ENCODE measurements around the gene HOXC5. TPM values are rescaled to one million over a fixed set of nuclear protein-coding genes. Genes with fewer than 3 reads are reported as not detected.

HOXC5 gene
- total RNA-seq, 1 experiment from 2014 or later = not detected

DNA sequence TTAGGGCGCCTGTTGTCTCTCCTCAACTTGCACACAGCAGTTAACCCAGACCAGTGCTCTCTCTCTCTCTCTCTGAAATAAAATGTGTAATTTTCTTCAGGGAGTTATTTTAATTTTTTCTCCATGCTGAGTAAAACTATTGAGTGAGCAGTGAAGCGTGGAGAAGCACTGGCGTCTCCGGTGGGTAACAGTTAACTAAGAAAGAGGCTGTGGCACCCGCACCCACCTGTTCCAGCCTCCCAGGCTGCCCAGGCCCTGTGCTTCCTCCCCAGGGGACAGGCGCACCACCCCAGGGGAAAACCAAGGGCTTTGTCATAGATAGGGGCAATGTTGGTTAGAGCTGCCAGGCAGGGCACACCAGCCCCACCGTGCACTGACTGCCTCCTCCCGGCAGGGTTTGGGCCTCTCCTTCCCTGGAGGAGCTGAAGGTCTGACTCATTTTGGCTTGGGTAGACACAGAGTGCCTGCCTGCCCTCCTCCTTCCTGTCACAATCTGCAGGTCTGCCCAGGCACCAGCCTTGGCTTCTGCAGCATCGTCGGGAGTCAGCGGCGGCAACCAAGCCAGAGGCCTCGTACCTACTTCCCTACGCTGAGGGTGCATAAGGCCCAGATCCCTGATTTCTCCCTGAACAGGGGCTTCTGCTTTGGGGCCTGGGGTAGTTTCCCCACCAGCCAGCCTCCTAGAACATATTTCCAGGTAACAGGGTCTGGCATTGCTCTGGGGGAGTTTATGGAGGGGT lies 3.9 kb downstream of the HOXC5 start:
- H2AK5ac ChIP-seq (ENCODE audit: insufficient read length, low read length) = no peak overlapping the region
- peaks cover 0 to 6% (median 0%) of the 10 kb centered on the region in 3 experiments; a peak in 2 of 7 replicates for H3K36me3 Mint-ChIP-seq (ENCODE audit: insufficient read depth in 1 of 3, low read depth in 3 of 3)
- H3K9ac ChIP-seq (ENCODE audit: extremely low read depth, insufficient read length, low read length) = no peak overlapping the region
- peaks cover 99% of the 10 kb centered on the region for H3K27me3 ChIP-seq (ENCODE audit: insufficient read depth, low read length)
- no peak overlapping the region for H4K91ac ChIP-seq (ENCODE audit: insufficient read length, low read depth, low read length)
- H3K14ac ChIP-seq (ENCODE audit: insufficient read depth, low read length) = no peak overlapping the region
- H2BK5ac ChIP-seq (ENCODE audit: insufficient read length, low read length) = no peak overlapping the region
- no peak overlapping the region for H2BK120ac ChIP-seq (ENCODE audit: low read depth, low read length, poor library complexity, severe bottlenecking)
- no peak overlapping the region for H2BK12ac ChIP-seq (ENCODE audit: insufficient read length, low read depth, low read length)
- H2AFZ ChIP-seq (ENCODE audit: low read length) = no peak overlapping the region
- no peak overlapping the region for H2BK15ac ChIP-seq (ENCODE audit: low read depth, low read length)
- H3K4ac ChIP-seq (ENCODE audit: low read depth, low read length) = no peak overlapping the region
- TF ChIP-seq, protein P1, sequence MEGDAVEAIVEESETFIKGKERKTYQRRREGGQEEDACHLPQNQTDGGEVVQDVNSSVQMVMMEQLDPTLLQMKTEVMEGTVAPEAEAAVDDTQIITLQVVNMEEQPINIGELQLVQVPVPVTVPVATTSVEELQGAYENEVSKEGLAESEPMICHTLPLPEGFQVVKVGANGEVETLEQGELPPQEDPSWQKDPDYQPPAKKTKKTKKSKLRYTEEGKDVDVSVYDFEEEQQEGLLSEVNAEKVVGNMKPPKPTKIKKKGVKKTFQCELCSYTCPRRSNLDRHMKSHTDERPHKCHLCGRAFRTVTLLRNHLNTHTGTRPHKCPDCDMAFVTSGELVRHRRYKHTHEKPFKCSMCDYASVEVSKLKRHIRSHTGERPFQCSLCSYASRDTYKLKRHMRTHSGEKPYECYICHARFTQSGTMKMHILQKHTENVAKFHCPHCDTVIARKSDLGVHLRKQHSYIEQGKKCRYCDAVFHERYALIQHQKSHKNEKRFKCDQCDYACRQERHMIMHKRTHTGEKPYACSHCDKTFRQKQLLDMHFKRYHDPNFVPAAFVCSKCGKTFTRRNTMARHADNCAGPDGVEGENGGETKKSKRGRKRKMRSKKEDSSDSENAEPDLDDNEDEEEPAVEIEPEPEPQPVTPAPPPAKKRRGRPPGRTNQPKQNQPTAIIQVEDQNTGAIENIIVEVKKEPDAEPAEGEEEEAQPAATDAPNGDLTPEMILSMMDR (conservative IDR thresholded peaks at IDR 0.05) = no peak
- H4K20me1 ChIP-seq (ENCODE audit: control insufficient read depth, insufficient read depth, insufficient read length) = no peaks in the 10 kb centered on the region
- H3K4me2 ChIP-seq (ENCODE audit: insufficient read depth, insufficient read length, low read length) = no peak overlapping the region
- H3K23me2 ChIP-seq (ENCODE audit: insufficient read length, low read depth, low read length, poor library complexity, severe bottlenecking) = no peaks in the 10 kb centered on the region
- no peak overlapping the region for H3K18ac ChIP-seq (ENCODE audit: insufficient read length, low read depth, low read length)
- no peak overlapping the region for H4K8ac ChIP-seq (replicated peaks; ENCODE audit: insufficient read length, low read depth, low read length)
- H3K79me1 ChIP-seq (ENCODE audit: insufficient read depth, low read depth, low read length, poor library complexity, severe bottlenecking) = no peaks in the 10 kb centered on the region
- no peak overlapping the region for H3K27ac Mint-ChIP-seq
- no peak overlapping the region for H2BK20ac ChIP-seq (ENCODE audit: low read depth, low read length, poor library complexity, severe bottlenecking)
- no peak overlapping the region; a peak in 1 of 5 replicates for H3K4me3 Mint-ChIP-seq
- no CpG with 5 or more reads among the region's 14 CpGs for WGBS (ENCODE audit: extremely low coverage, insufficient read length, low lambda C conversion rate)
- no peak overlapping the region for H3T11ph ChIP-seq (ENCODE audit: low read length)
- H3K27ac ChIP-seq (ENCODE audit: insufficient read length, low read depth, low read length) = no peak overlapping the region
- H3K9me3 Mint-ChIP-seq = peaks cover 7 to 11% of the 10 kb centered on the region in 2 experiments; a peak in 3 of 5 replicates
- no peaks in the 10 kb centered on the region for H3K4me1 ChIP-seq (ENCODE audit: insufficient read depth, low read length)
- no peak overlapping the region for H3K23ac ChIP-seq (ENCODE audit: insufficient read length, low read depth, low read length)
- DNase-seq = no peak
- no peak overlapping the region for H4K5ac ChIP-seq (ENCODE audit: insufficient read length, low read depth, low read length)
- no peaks in the 10 kb centered on the region for H3K79me2 ChIP-seq (ENCODE audit: insufficient read depth, low read length)
- H3K9me3 ChIP-seq (ENCODE audit: control insufficient read depth, low read depth, low read length) = no peaks in the 10 kb centered on the region
- H3K4me1 Mint-ChIP-seq = peaks cover 7 to 16% of the 10 kb centered on the region in 2 experiments
- H3K56ac ChIP-seq (ENCODE audit: insufficient read length, low read depth, low read length) = no peak overlapping the region
- H3K27me3 Mint-ChIP-seq (ENCODE audit: low read depth) = peaks cover 99% of the 10 kb centered on the region
